ENCODE results near the gene ATP13A1. TPM values are rescaled to one million over a fixed set of nuclear protein-coding genes. Genes with fewer than 3 reads are reported as not detected.

ATP13A1 gene
- total and polyA plus RNA-seq, 7 donors: 6.6 to 145 (median 55.5) TPM

GRCh38 chr19:19637523-19638251 lies 25.8 kb downstream of the ATP13A1 start:
- 86 to 94% methylated on average over 53 of the region's 53 CpGs for WGBS, 2 donors
- TF ChIP-seq CTCF (IDR thresholded peaks at IDR 0.05) (no peak), POLR2AphosphoS5 (IDR thresholded peaks at IDR 0.05) (no peak), POLR2A (IDR thresholded peaks at IDR 0.05) (no peak), EP300 (IDR thresholded peaks at IDR 0.05) (no peak)
- H3K27ac ChIP-seq: no peak overlapping the region
- no peaks in the 10 kb centered on the region for H3K9me3 ChIP-seq
- no peak for DNase-seq
- peaks cover 0 to 4% (median 1%) of the 10 kb centered on the region in 4 donors for H3K4me1 ChIP-seq
- H3K27me3 ChIP-seq: no peaks in the 10 kb centered on the region
- H3K36me3 ChIP-seq: peaks cover 0 to 24% (median 4%) of the 10 kb centered on the region in 4 donors
- intact Hi-C loops (cut with DNase I): no loop called here
- H3K4me3 ChIP-seq: no peak overlapping the region

- H3K36me3 ChIP-seq: peaks cover 0 to 24% (median 4%) of the 10 kb centered on the region in 4 donors
Observed at GRCh38 chr19:19637186-19637522, 26.3 kb downstream of the ATP13A1 start.

GRCh38 chr19:19636573-19637185 lies 26.8 kb downstream of the ATP13A1 start:
- no peak for DNase-seq
- peaks cover 0 to 24% (median 4%) of the 10 kb centered on the region in 4 donors for H3K36me3 ChIP-seq
- TF ChIP-seq POLR2A (IDR thresholded peaks at IDR 0.05) (no peak), POLR2AphosphoS5 (IDR thresholded peaks at IDR 0.05) (no peak), CTCF (IDR thresholded peaks at IDR 0.05) (no peak), EP300 (IDR thresholded peaks at IDR 0.05) (no peak)

More at GRCh38 chr19:19637186-19637522, 26.3 kb downstream of the ATP13A1 start:
- WGBS, 2 donors: 85 to 96% methylated on average over 27 of the region's 27 CpGs
- intact Hi-C loops (cut with DNase I): no loop called here
- TF ChIP-seq EP300 (IDR thresholded peaks at IDR 0.05) (no peak), POLR2AphosphoS5 (IDR thresholded peaks at IDR 0.05) (no peak), POLR2A (IDR thresholded peaks at IDR 0.05) (no peak), CTCF (IDR thresholded peaks at IDR 0.05) (no peak)
- Histone ChIP-seq H3K27me3 (no peaks in the 10 kb centered on the region), H3K4me3 (no peak overlapping the region), H3K27ac (no peak overlapping the region), H3K9me3 (no peaks in the 10 kb centered on the region), H3K4me1 (no peaks in the 10 kb centered on the region)
- no peak for DNase-seq

GRCh38 chr19:19635313-19635702 lies 28.2 kb downstream of the ATP13A1 start:
- Histone ChIP-seq H3K36me3 (peaks cover 0 to 24% (median 4%) of the 10 kb centered on the region in 4 donors), H3K4me3 (no peak overlapping the region), H3K27me3 (no peaks in the 10 kb centered on the region), H3K9me3 (no peaks in the 10 kb centered on the region), H3K27ac (no peak overlapping the region), H3K4me1 (no peaks in the 10 kb centered on the region)
- TF ChIP-seq EP300 (IDR thresholded peaks at IDR 0.05) (no peak), CTCF (IDR thresholded peaks at IDR 0.05) (no peak), POLR2A (IDR thresholded peaks at IDR 0.05) (no peak), POLR2AphosphoS5 (IDR thresholded peaks at IDR 0.05) (no peak)
- 97 to 98% methylated on average over 14 of the region's 14 CpGs for WGBS, 2 donors
- intact Hi-C loops (cut with DNase I): no loop called here
- no peak for DNase-seq

More at GRCh38 chr19:19636573-19637185, 26.8 kb downstream of the ATP13A1 start:
- no peak overlapping the region for H3K4me3 ChIP-seq
- intact Hi-C loops (cut with DNase I): no loop called here
- no peak overlapping the region for H3K27ac ChIP-seq
- WGBS, 2 donors: 95 to 97% methylated on average over 9 of the region's 9 CpGs
- no peaks in the 10 kb centered on the region for H3K9me3 ChIP-seq
- H3K27me3 ChIP-seq: no peaks in the 10 kb centered on the region
- H3K4me1 ChIP-seq: no peaks in the 10 kb centered on the region
